ENCODE data around the gene ZNF341.

Gene ZNF341

GRCh38 chr20:33744773-33745385 is 13.1 kb downstream of the ZNF341 start:
- no peaks in the 10 kb centered on the region for H4K20me1 ChIP-seq (ENCODE audit: insufficient read depth, low read length)
- H2AFZ ChIP-seq (ENCODE audit: low read depth, low read length) = no peak overlapping the region
- no peak for TF ChIP-seq EZH2 (IDR thresholded peaks at IDR 0.05; ENCODE audit: borderline replicate concordance, low read depth, low read length, severe bottlenecking)
- no peak for TF ChIP-seq CTCF (IDR thresholded peaks at IDR 0.05; ENCODE audit: borderline replicate concordance, extremely low read depth, low read length, poor library complexity, severe bottlenecking)
- no peak overlapping the region for H3K9ac ChIP-seq (ENCODE audit: low read depth, low read length)
- no peak overlapping the region for H3K27ac ChIP-seq (ENCODE audit: low read length)
- no peaks in the 10 kb centered on the region for H3K27me3 ChIP-seq (ENCODE audit: insufficient read depth, low read length, poor library complexity)
- no peak overlapping the region for H3K4me3 ChIP-seq (ENCODE audit: low read depth in 1 of 2, low read length in 2 of 2)
- ATAC-seq (ENCODE audit: insufficient read depth, low read depth) (no peak), DNase-seq (no peak)
- H3K4me1 ChIP-seq (ENCODE audit: insufficient read depth, low read length) = no peaks in the 10 kb centered on the region
- no peaks in the 10 kb centered on the region for H3K36me3 ChIP-seq (ENCODE audit: insufficient read depth, low read length)
- H3K4me2 ChIP-seq (ENCODE audit: insufficient read depth, low read length) = no peak overlapping the region
- H3K9me3 ChIP-seq (ENCODE audit: insufficient read depth, low read length, severe bottlenecking) = no peaks in the 10 kb centered on the region
- no peaks in the 10 kb centered on the region for H3K79me2 ChIP-seq (ENCODE audit: insufficient read depth, low read length)

GRCh38 chr20:33746325-33746998 is 14.7 kb downstream of the ZNF341 start:
- Histone ChIP-seq H3K79me2 (ENCODE audit: insufficient read depth, low read length) (no peaks in the 10 kb centered on the region), H3K9ac (ENCODE audit: low read depth, low read length) (no peak overlapping the region), H3K27me3 (ENCODE audit: insufficient read depth, low read length, poor library complexity) (no peaks in the 10 kb centered on the region), H3K36me3 (ENCODE audit: insufficient read depth, low read length) (no peaks in the 10 kb centered on the region), H3K27ac (ENCODE audit: low read length) (no peak overlapping the region), H4K20me1 (ENCODE audit: insufficient read depth, low read length) (no peaks in the 10 kb centered on the region), H3K4me2 (ENCODE audit: insufficient read depth, low read length) (no peak overlapping the region), H3K9me3 (ENCODE audit: insufficient read depth, low read length, severe bottlenecking) (no peaks in the 10 kb centered on the region), H3K4me1 (ENCODE audit: insufficient read depth, low read length) (no peaks in the 10 kb centered on the region), H3K4me3 (ENCODE audit: low read depth in 1 of 2, low read length in 2 of 2) (no peak overlapping the region), H2AFZ (ENCODE audit: low read depth, low read length) (no peak overlapping the region)
- DNase-seq (no peak), ATAC-seq (ENCODE audit: insufficient read depth, low read depth) (no peak)
- no peak for TF ChIP-seq EZH2 (IDR thresholded peaks at IDR 0.05; ENCODE audit: borderline replicate concordance, low read depth, low read length, severe bottlenecking)
- no peak for TF ChIP-seq CTCF (IDR thresholded peaks at IDR 0.05; ENCODE audit: borderline replicate concordance, extremely low read depth, low read length, poor library complexity, severe bottlenecking)

GRCh38 chr20:33751775-33752174 is 20.0 kb downstream of the ZNF341 start:
- Histone ChIP-seq H3K4me1 (ENCODE audit: insufficient read depth, low read length) (peaks cover 12% of the 10 kb centered on the region), H3K36me3 (ENCODE audit: insufficient read depth, low read length) (peaks cover 9% of the 10 kb centered on the region; the same call in 1 of the 2 replicates), H3K79me2 (ENCODE audit: insufficient read depth, low read length) (no peaks in the 10 kb centered on the region), H3K27ac (ENCODE audit: low read length) (no peak overlapping the region), H3K9ac (ENCODE audit: low read depth, low read length) (no peak overlapping the region), H3K4me2 (ENCODE audit: insufficient read depth, low read length) (no peak overlapping the region), H2AFZ (ENCODE audit: low read depth, low read length) (no peak overlapping the region), H4K20me1 (ENCODE audit: insufficient read depth, low read length) (no peaks in the 10 kb centered on the region), H3K9me3 (ENCODE audit: insufficient read depth, low read length, severe bottlenecking) (no peaks in the 10 kb centered on the region), H3K27me3 (ENCODE audit: insufficient read depth, low read length, poor library complexity) (no peaks in the 10 kb centered on the region), H3K4me3 (ENCODE audit: low read depth in 1 of 2, low read length in 2 of 2) (no peak overlapping the region)
- no peak for DNase-seq
- no peak for ATAC-seq (ENCODE audit: insufficient read depth, low read depth)
- TF ChIP-seq CTCF (IDR thresholded peaks at IDR 0.05; ENCODE audit: borderline replicate concordance, extremely low read depth, low read length, poor library complexity, severe bottlenecking) = no peak
- TF ChIP-seq EZH2 (IDR thresholded peaks at IDR 0.05; ENCODE audit: borderline replicate concordance, low read depth, low read length, severe bottlenecking) = no peak

Measured in DND-41 (cell line).